Gastrocnemius medialis (tissue), 4 donors: ENCODE measurements around the gene CDKN1C. TPM values are rescaled to one million over a fixed set of nuclear protein-coding genes. Genes with fewer than 3 reads are reported as not detected.

Source experiments
- ATAC-seq, 2 donors: fragments of 150-250 bp; one replicate each; pipeline ENCODE4 v1.9.1; 2016
- DNase-seq, 2 donors: peaks; one replicate each; pipeline ENCODE4 v3.0.0-alpha.2; 2019
- H3K27ac ChIP-seq, 4 donors: fragments of 200-600 bp; sonication (generic); 1 replicate in 1 of 4; 2 replicates in 3 of 4; pipeline ENCODE4 v1.5.1; 2016 to 2018; ENCODE audit warnings: mild to moderate bottlenecking in 2 of 4, moderate library complexity in 1 of 4
- H3K27me3 ChIP-seq, 3 donors: fragments of 200-600 bp; sonication (generic) in 2 of 3; 1 replicate in 1 of 3; 2 replicates in 2 of 3; pipeline versions ENCODE4 v1.5.1 to v1.6.0; 2016 to 2019; ENCODE audit warnings: mild to moderate bottlenecking in 1 of 3, moderate library complexity in 1 of 3
- H3K36me3 ChIP-seq, 2 donors: fragments of 200-600 bp; sonication (generic) in 1 of 2; one replicate each; pipeline ENCODE4 v1.5.1; 2017 to 2018
- H3K4me1 ChIP-seq, 2 donors: fragments of 200-600 bp; sonication (generic) in 1 of 2; one replicate each; pipeline ENCODE4 v1.5.1; 2016 to 2017; ENCODE audit warnings: mild to moderate bottlenecking in 2 of 2
- H3K4me3 ChIP-seq, 4 donors: fragments of 200-600 bp; sonication (generic) in 3 of 4; 1 replicate in 1 of 4; 2 replicates in 3 of 4; pipeline ENCODE4 v1.5.1; 2016 to 2019; ENCODE audit warnings: mild to moderate bottlenecking in 2 of 4
- H3K9me3 ChIP-seq, 3 donors: fragments of 200-600 bp; sonication (generic) in 2 of 3; 1 replicate in 1 of 3; 2 replicates in 2 of 3; pipeline ENCODE4 v1.5.1; 2016 to 2019
- POLR2A ChIP-seq, 2 donors: fragments of 450-650 bp; IDR thresholded peaks; one replicate each; pipeline ENCODE4 v1.6.1; 2017; ENCODE audit warnings: antibody characterized with exemption in 2 of 2, mild to moderate bottlenecking in 2 of 2, moderate library complexity in 2 of 2
- in situ Hi-C, 4 donors: fragments of 200-750 bp; cut with MboI; loops; one replicate each; pipeline versions ENCODE4 v1.15.0 to v1.8.0; 2017; ENCODE audit warnings: low sequenced_read_pairs in 4 of 4
- intact Hi-C: fragments of 100-400 bp; cut with DNase I; formaldehyde crosslinking; loops from one replicate; pipeline ENCODE4 v1.15.1; 2023; ENCODE audit warnings: low total_unique reads
- total RNA-seq, 4 donors: library from RNA; depleted of rRNA; stranded (reverse); fragments of >200 nt; gene quantifications; one replicate each; pipeline versions ENCODE4 v1.1.0 to v1.2.3, GENCODE V29; 2016
- TF ChIP-seq, protein P1 (sequence below), 5 experiments: fragments of 450-650 bp in 3 of 5; fragments of 200-600 bp in 2 of 5; sonication (generic) in 2 of 5; IDR thresholded peaks in 4 of 5; conservative IDR thresholded peaks in 1 of 5; 1 replicate in 4 of 5; 2 replicates in 1 of 5; pipeline ENCODE4 v1.5.1; 2016 to 2019; ENCODE audit warnings: antibody characterized with exemption in 5 of 5, mild to moderate bottlenecking in 3 of 5, moderate library complexity in 3 of 5

The CDKN1C gene
- total RNA-seq, 4 donors from 2014 or later: 22.0 to 56.9 (median 38.5) TPM

DNA sequence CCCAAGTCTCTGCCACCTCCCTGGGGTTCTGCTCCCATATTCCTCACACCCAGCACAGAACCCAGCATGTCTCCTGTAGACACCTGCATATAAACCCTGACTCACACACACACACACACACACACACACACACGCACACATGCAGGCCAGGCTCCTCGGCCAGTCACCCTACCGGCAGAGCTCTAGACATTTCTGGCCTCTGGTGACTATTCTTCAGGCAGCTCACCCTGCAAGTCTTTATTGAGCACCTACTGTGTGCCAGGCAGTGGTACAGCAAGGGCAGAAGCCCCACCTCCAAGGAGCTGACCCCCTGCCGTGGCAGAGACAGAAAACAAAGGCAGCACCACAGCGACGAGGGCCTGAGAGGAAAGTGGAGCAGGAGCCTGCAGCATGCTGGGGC is 50.3 kb downstream of the CDKN1C start:
- in situ Hi-C loops (no loop called here), intact Hi-C loops (no loop called here)
- Histone ChIP-seq H3K36me3 (no peaks in the 10 kb centered on the region), H3K27me3 (no peaks in the 10 kb centered on the region), H3K9me3 (no peaks in the 10 kb centered on the region), H3K4me3 (no peak overlapping the region), H3K27ac (no peak overlapping the region), H3K4me1 (peaks cover 7 to 10% of the 10 kb centered on the region in 2 donors)
- DNase-seq: no peak
- TF ChIP-seq, protein P1, sequence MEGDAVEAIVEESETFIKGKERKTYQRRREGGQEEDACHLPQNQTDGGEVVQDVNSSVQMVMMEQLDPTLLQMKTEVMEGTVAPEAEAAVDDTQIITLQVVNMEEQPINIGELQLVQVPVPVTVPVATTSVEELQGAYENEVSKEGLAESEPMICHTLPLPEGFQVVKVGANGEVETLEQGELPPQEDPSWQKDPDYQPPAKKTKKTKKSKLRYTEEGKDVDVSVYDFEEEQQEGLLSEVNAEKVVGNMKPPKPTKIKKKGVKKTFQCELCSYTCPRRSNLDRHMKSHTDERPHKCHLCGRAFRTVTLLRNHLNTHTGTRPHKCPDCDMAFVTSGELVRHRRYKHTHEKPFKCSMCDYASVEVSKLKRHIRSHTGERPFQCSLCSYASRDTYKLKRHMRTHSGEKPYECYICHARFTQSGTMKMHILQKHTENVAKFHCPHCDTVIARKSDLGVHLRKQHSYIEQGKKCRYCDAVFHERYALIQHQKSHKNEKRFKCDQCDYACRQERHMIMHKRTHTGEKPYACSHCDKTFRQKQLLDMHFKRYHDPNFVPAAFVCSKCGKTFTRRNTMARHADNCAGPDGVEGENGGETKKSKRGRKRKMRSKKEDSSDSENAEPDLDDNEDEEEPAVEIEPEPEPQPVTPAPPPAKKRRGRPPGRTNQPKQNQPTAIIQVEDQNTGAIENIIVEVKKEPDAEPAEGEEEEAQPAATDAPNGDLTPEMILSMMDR (IDR thresholded peaks at IDR 0.05 in 4 of 5, conservative IDR thresholded peaks at IDR 0.05 in 1 of 5): no peak
- TF ChIP-seq POLR2A (IDR thresholded peaks at IDR 0.05): no peak
- ATAC-seq: no peak

DNA sequence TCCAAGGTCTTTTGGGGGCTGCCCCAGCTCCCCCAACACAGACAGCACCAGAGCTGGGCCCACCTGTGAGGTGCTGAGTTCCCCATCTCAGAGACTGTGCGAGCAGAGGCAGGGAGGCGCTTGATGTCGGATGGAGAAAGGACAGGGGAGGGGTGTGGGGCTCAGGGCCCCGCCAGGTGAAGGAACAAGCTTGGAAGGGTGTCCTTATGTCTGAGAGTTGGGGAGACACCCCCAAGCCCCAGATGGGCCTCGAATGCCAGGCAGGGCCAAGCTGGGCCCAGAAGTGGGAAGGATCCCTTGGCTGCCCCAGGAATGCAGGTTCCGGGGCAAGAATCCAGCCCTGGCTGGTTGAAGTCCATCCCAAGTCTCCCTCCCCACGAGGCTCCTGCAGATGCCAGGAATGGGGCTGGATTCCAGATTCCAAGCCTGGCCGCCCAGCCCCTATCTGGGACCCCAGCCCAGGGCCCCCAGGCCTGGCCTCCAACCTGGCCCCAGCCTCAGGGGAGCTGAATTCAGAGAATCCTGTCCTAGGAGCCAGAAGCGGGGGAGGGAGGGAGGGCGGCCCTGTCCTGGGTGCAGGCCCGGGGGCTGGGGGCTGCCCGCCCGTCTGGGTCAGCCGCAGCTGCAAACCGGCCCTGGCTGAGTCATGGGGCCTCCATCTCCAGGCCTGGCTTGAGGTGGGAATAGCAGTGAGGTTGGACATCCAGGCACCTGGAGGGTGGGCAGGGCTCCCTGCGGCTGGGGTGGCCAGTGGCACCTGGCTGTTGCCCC is 50.9 kb downstream of the CDKN1C start:
- Histone ChIP-seq H3K4me3 (no peak overlapping the region), H3K27me3 (no peaks in the 10 kb centered on the region), H3K9me3 (no peaks in the 10 kb centered on the region), H3K4me1 (peaks cover 7 to 10% of the 10 kb centered on the region in 2 donors), H3K36me3 (no peaks in the 10 kb centered on the region), H3K27ac (no peak overlapping the region)
- intact Hi-C loops: no loop called here
- in situ Hi-C loops: no loop called here
- TF ChIP-seq POLR2A (IDR thresholded peaks at IDR 0.05): no peak
- TF ChIP-seq, protein P1 (IDR thresholded peaks at IDR 0.05 in 4 of 5, conservative IDR thresholded peaks at IDR 0.05 in 1 of 5): no peak
- ATAC-seq (no peak), DNase-seq (no peak)

DNA sequence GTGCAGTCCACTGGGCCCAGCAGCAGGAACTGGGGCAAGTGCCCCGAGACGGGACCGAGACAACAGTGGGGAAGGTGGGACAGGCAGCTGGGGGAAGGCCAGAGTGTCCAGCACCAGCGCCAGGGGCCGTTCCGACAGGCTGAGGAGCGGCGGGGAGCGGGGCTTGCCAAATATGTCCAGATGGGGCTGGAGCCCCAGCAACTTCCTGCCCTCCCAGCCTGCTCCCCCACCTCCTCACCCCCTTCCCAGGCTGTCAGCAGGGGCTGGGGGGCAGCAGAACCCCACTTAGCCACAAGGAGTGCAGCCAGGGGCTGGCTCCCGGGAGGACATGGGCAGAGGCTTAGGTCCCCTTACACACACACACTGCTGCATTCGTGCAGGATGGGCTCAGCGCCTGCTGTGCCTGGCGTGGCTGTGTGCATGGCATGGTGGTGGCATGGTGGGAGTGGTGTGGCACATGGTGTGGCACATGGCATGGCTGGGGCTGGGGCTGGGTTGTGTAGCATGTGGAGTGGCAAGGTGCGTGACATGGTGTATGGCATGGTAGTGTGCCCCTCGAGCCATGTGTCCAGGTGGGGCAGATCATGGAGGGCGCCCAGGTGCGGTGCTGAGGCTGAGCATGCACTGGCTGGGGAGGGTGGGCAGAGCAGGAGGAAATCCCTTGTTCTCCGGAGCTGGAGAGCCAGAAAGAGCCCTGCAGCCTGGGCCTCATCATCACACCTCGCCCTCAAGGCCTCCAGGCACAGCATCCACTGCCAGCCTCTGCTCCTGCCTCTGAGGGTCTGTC is 51.7 kb downstream of the CDKN1C start:
- in situ Hi-C loops: no loop called here
- intact Hi-C loops: no loop called here
- no peak overlapping the region for H3K4me3 ChIP-seq
- H3K27me3 ChIP-seq: no peaks in the 10 kb centered on the region
- H3K27ac ChIP-seq: no peak overlapping the region
- DNase-seq (no peak), ATAC-seq (no peak)
- no peak for TF ChIP-seq POLR2A (IDR thresholded peaks at IDR 0.05)
- TF ChIP-seq, protein P1 (IDR thresholded peaks at IDR 0.05 in 4 of 5, conservative IDR thresholded peaks at IDR 0.05 in 1 of 5): no peak
- H3K4me1 ChIP-seq: peaks cover 7 to 10% of the 10 kb centered on the region in 2 donors
- no peaks in the 10 kb centered on the region for H3K9me3 ChIP-seq
- H3K36me3 ChIP-seq: no peaks in the 10 kb centered on the region

Other genes starting within 250 kb of the CDKN1C start
- gene KCNQ1OT1, start 185.8 kb downstream of the CDKN1C start, total RNA-seq: under 1 TPM; 0.16 to 0.61 (median 0.30) TPM
- gene PHLDA2, start 43.6 kb upstream of the CDKN1C start, total RNA-seq: 1 to 10 TPM in 1 of 4 donors, not detected in 3; 1.4 TPM
- 100 to 1,000 TPM in 3 of 4 donors, 10 to 100 TPM in 1; 86.4 to 123 (median 111) TPM for gene NAP1L4, start 106.6 kb upstream of the CDKN1C start, total RNA-seq
- 10 to 100 TPM; 31.5 to 46.5 (median 34.7) TPM for gene CARS1, start 171.6 kb upstream of the CDKN1C start, total RNA-seq